GM18951 (cell line): ENCODE results near the gene ADORA1.

Source experiments
- POLR2A ChIP-seq: IDR thresholded peaks from 4 replicates; pipeline ENCODE4 v1.6.1; 2011; ENCODE audit warnings: mild to moderate bottlenecking; ENCODE audit not compliant: insufficient read length, insufficient read depth; ENCODE audit errors: extremely low read depth
- in situ Hi-C: fragments of 300-500 bp; cut with MboI; formaldehyde crosslinking; loops from one replicate; pipeline ENCODE4 v1.12.0; 2022; ENCODE audit warnings: low sequenced_read_pairs, mixed read lengths, inconsistent platforms; ENCODE audit not compliant: unreplicated experiment

The ADORA1 gene

DNA sequence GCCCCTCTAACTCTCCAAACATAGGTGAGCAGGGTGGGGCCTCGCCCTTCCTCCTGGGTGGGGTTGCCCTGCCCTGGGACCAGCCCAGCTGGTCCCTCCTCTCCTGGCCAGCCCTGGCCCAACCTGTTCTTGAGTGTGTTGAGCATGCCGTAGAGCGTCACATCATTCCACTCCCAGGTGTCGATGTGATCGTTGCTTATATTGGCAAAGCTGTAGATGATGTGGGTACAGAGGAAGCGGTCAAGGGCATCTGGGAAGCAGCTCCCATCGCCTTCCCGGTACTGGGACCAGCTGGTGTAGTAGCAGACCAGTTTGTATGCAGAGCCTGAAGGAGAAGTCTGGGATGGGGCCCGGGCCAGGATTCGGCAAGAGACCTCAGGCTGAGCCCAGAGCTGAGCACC is 57.5 kb downstream of the ADORA1 start:
- in situ Hi-C loops: no loop called here
- no peak for TF ChIP-seq POLR2A

DNA sequence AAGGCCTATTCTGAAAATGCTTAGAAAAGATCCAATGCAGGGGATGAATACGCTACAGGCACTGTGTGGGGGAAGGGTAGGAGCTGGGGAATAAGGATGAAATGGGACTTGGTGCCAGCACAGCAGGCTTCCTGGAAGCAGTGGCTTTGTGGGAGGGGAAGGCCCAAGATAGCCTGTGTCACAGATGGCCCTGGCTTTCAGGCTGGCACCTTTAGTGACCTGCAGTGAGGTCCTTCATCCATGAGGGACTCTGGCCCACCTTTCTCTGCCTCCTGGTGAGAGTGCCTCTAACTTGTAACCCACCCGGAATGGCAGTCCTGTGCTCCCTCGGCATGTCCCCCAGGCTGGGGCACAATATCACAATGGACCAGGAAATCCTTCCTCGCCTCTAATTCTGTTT is 58.1 kb downstream of the ADORA1 start:
- in situ Hi-C loops: no loop called here
- no peak for TF ChIP-seq POLR2A

DNA sequence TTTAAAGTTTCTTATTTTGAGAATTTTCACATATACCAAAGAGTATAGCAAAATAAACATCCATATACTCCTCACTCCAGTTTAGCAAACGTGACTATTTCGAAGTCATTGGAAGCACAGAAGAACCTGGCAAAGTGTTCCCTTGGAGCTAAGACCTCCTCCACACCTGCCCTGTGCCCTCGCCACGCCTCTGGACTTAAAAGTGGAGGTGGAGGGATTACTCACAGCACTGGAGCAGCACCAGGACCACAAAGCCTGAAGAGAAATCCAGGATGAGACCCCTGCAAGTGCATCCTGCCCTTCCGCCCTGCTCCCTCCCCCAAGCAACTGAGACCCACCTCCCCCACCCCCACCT is 58.5 kb downstream of the ADORA1 start:
- in situ Hi-C loops: no loop called here
- no peak for TF ChIP-seq POLR2A

DNA sequence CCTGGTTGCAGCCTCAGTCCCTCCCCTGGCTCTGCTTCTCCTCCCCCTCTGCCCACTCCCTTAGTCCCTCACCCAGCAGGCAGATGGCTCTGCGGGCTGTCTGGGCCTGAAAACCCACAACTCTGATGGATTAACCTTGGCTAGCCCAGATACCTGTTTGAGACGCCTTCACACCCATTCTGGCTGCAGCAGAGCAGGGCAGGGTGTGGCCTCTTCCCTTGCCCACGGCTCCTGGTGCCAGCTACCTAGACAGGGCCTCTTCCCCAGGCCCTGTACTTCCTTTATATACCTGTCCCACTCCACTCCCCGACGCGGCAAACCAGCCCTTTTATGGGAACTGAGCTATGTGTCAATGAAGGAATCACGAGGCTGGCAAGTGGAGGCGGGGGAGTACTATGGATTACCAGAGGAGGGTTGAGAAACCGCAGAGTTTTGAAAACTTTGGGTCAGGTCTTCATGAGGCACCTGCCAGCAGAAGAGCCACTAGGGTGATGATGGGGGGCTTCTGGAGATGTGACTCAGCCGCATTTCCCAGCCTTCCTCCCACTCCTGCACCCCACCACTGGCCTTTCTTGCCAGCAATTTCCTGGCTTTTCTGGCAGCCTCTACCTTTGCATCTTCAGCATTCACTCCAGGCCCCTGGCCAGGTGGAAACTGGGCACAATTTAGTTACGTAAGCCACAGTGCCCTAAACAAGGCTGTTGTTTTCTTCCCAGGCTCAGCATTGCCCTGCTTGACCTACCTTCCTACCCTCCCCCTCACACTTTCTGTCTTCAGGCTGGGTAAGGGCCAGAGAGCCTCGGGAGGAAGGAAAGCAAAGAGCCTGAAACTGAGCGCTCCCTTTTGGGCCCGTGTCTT is 59.1 kb downstream of the ADORA1 start, which contains the start of gene CHI3L1:
TSS of gene CHI3L1 (minus strand) at position 259 of the 858 bp plus-strand sequence. CDS start at position 178, 81 bp downstream.
- in situ Hi-C loops: no loop called here
- TF ChIP-seq POLR2A: no peak

DNA sequence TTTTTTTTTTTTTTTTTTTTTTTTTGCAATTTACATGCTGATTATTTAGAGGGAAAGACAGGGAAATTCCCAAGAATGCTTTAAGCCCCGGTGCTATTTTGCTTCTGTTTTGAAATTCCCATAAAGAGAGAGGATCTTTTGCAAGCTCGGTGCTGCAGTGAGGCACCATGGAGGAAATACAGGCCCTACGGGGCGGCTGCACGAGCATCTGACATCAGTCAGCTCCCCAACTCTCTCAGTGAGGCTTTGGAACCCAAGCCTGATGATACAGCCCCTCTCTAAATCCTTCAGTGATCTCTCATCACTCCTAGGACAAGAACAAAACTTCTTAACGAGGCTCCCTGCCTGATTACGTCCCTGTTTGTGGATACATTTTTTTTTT is 59.8 kb downstream of the ADORA1 start:
- in situ Hi-C loops: no loop called here

DNA sequence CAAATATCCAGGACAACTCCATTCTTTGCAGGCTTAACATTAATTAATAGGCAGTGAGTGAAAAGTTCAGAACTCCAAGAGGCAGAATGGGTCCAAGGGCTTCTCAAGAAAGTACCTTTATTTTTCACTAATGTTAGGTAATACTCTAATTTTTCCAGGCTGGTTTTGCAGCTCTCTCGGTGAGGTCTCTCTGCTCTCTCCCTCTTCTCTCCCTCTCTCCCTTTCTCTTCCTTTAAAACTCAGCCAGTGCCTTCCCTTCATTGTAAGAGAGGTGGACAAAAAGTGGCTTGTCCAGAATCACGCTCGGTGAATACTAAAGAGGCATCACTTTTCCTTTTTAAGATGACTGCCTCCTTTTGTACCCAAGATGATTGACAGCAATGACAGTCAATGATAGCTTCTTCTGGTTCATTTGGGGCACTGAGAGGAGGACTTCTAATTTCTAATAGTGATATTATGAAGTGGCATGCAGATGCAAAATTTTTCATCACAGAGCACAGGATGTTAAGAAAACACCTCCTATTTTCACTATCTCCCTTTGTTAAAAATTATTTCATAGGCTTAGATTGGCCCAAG is 60.3 kb downstream of the ADORA1 start:
- no peak for TF ChIP-seq POLR2A
- in situ Hi-C loops: no loop called here

More for the DNA sequence above, 59.8 kb downstream of the ADORA1 start:
- no peak for TF ChIP-seq POLR2A

DNA sequence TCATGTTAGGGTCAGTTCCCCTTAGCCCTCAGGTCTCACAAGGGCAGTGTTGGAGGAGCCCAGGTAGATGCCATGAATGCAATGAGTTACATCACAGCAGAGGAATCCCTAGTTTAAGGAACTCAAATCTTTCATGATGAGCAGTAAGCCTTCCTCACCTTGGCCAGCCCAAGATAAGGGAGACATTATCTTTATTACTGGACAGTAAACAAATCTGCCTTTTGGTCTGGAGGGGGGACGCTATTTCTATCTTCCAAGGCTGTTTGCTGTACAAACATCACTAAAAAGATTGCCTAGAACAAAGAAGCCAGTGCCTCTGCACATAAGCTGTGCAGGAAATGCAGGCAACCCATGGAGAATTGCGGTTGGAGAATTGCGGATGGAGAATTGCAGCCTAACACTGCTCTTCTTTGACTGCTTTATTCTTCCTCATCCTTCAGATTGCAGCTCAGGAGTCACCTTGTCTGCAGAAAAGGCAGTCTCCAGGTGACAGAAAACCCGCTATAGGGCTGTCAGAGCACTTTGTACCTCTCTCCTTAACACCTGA is 61.2 kb downstream of the ADORA1 start:
- no peak for TF ChIP-seq POLR2A
- in situ Hi-C loops: no loop called here

DNA sequence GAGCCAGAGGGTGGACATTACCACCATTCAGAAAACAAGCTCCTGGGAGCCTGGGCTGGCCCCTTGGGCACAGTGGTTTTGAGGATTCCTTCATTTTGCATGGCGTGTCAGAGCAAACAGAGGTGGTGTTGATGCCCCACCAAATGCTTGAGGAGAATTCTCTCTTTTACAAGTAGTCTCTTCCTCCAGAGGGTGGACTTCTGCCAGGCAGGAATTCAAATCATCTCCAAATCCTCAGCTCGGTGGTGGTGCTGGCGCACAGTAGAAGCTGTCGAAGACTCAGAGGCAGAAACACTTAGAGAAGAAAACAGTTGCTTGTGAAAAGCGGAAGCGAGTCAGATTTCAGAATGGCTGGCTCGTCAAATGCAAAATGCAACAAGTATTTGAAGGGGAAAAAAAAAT is 62.4 kb downstream of the ADORA1 start:
- TF ChIP-seq POLR2A: no peak
- in situ Hi-C loops: no loop called here

DNA sequence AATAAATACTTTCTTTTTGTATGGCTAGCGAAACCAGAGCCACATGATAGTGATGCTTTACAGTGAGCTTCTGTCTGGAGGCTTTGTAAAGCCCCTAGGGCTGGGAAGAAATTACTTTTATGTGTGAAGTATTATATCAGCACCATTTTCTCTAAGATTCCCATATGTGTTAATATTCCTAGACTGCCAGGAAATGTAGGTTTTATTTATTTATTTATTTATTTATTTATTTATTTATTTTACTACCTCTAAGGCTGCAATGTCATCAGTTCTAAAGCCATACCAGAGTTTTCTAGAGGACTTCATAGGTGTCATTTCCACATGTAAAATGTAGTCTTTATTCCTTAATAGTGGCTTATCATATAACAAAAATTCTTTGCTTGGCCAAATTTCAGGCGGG is 63.4 kb downstream of the ADORA1 start:
- in situ Hi-C loops: no loop called here
- TF ChIP-seq POLR2A: no peak

DNA sequence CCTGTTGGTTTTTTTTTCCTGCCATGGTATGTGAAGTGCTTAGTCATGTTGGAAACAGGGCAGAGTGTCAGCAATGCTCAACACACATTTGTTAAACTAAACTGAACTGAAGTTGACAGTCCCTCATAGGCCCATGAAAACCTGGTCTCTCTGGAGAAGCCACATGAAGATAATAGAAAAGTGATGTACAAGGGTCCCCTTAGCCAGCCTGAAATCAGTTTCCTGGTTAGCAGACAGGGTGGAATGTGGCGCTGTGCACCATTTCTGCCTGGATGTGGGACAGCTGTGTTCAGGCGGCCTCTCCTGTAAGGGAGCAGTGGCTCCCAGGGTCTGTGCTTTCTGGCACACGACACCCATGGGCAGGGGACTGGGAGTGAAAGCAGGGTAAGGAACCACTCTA is 68.8 kb downstream of the ADORA1 start:
- TF ChIP-seq POLR2A: no peak
- in situ Hi-C loops: no loop called here

DNA sequence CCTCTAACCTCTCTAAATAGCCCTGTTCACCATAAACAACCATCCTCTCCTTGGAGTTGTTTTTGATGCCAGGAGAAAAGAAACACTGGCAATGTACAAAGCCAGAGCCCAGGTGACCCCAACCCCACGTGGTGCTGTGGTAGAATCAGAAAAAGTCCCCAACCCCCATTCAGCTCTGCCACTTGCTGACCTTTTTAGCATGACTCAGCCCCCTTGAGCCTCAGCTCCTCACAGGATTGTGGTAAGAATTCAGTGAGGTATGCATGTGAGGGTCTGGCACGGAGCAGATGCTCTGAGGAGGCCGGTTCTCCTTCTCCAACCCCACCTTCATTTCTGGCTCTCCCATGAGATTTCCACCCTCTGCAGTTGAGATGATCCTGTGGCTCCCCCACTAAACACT is 70.1 kb downstream of the ADORA1 start:
- no peak for TF ChIP-seq POLR2A
- in situ Hi-C loops: no loop called here

DNA sequence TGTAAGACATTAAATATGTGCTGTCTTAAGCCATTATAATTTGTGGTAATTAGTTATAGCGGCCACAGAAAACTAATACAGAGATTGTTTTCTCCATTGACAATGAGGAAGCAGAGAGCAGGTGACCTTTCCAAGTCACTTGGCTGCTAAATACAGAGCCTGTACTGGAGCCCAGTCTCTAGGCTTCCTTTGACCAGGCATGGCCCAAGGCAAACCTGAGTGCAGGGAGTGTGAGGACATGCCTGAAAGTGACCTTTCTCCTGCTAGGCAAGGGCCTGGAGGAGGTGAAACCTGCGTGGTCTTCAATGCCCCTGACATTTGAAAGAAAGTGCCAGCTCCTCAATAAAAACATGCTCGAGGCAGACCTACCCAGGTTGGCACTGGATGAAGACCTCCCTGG is 71.5 kb downstream of the ADORA1 start:
- in situ Hi-C loops: no loop called here

DNA sequence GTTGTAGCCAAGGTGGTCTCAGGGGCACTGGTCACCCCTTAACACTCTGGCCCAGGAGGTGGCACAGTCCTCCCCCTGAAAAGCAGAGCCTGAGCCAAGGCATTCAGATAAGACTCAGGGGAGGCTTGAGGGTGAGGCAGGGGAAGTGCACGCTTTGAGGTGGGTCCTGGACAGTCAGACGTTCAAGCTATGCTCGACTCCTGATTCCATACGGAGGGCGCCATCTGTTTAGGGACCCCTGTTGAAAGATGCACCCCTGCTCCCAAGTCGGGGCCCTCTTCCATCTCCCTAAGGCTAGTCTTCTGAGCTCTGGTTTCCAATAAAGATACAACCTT is 71.9 kb downstream of the ADORA1 start:
- no peak for TF ChIP-seq POLR2A
- in situ Hi-C loops: no loop called here

More for the DNA sequence above, 71.5 kb downstream of the ADORA1 start:
- no peak for TF ChIP-seq POLR2A
